Sciatic nerve (tissue), 2 donors: ENCODE data around the gene CORIN. TPM values are rescaled to one million over a fixed set of nuclear protein-coding genes. Genes with fewer than 3 reads are reported as not detected.
A peak's percentile ranks its signal among the peaks of the same experiment; 100 is the strongest.
"Not testable (repeated sequence)": the region's sequence is repeated elsewhere in the genome, so short reads cannot be mapped to it uniquely, and the experiment has no call there.

Source experiments
- ATAC-seq: fragments of 200-7000 bp; cut with Tn5 transposase; one replicate; pipeline ENCODE4 v1.9.1; 2020; ENCODE audit warnings: mild to moderate bottlenecking, moderate library complexity
- DNase-seq: peaks from one replicate; pipeline ENCODE4 v3.0.0-alpha.2; 2020; ENCODE audit warnings: low spot score
- intact Hi-C: fragments of 100-400 bp; cut with DNase I; formaldehyde crosslinking; loops from one replicate; pipeline ENCODE4 v1.14.2; 2022
- microRNA-seq: library from miRNA; unstranded; fragments of <30 nt; microRNA quantifications from one replicate; pipeline ENCODE4 v1.2.0, GENCODE V29; 2020
- total RNA-seq: library from RNA; stranded (reverse); fragmentation: NEBNext Ultra II Directional; extraction: Animal tissue kit (Norgen Biotek cat#: 25700); gene quantifications from one replicate; pipeline ENCODE4 v1.2.1, GENCODE V29; 2021
- donor health status: DM: no; HTN: no; CAD: no.
- donor health status: DM: no; HTN: no; CAD: no.

Gene CORIN
- total RNA-seq, 1 donor from 2014 or later, result 0.36 TPM

- ATAC-seq (no peak), DNase-seq (no peak)
- intact Hi-C loops, result no loop called here
Measured at GRCh38 chr4:47557255-47557654, 280.6 kb downstream of the CORIN start.

- ATAC-seq, intact Hi-C loops, DNase-seq: not testable (repeated sequence)
Measured at GRCh38 chr4:47555920-47556319, 281.9 kb downstream of the CORIN start.

GRCh38 chr4:47553329-47554125 lies 284.3 kb downstream of the CORIN start:
- DNase-seq (no peak), ATAC-seq (peak; percentile 55)
- intact Hi-C loops, result no loop called here

GRCh38 chr4:47551682-47552081 lies 286.2 kb downstream of the CORIN start:
- intact Hi-C loops, result no loop called here
- ATAC-seq (no peak), DNase-seq (no peak)

GRCh38 chr4:47550899-47551548 lies 286.8 kb downstream of the CORIN start:
- no peak for DNase-seq
- no peak for ATAC-seq
- intact Hi-C loops, result no loop called here

GRCh38 chr4:47550357-47550756 lies 287.5 kb downstream of the CORIN start:
- DNase-seq, intact Hi-C loops, ATAC-seq: not testable (repeated sequence)

Small RNAs within 50 kb of the gene (microRNA-seq; reads per million reads assigned to microRNA genes)
- not detected for gene MIR8053

Other genes starting within 250 kb of the CORIN start
- 19.3 TPM for gene NFXL1, start 76.5 kb upstream of the CORIN start, total RNA-seq
- gene CNGA1, start 178.6 kb upstream of the CORIN start, total RNA-seq, result 11.9 TPM
- gene NIPAL1, start 178.7 kb upstream of the CORIN start, total RNA-seq, result 6.3 TPM